H9 (cell line): Measurements from ENCODE around the gene SFTPB. TPM values are rescaled to one million over a fixed set of nuclear protein-coding genes. Genes with fewer than 3 reads are reported as not detected.

ENCODE experiments used
- DNase-seq: peaks from one replicate; pipeline ENCODE4 v3.0.0-alpha.2; 2017
- H2AFZ ChIP-seq: one replicate; pipeline ENCODE4 v1.6.1; 2013; ENCODE audit warnings: mild to moderate bottlenecking, low read length, control low read depth, moderate library complexity
- H2AK5ac ChIP-seq: 2 replicates; pipeline ENCODE4 v1.6.1; 2013; ENCODE audit warnings: low read length, control low read depth, mixed read lengths; ENCODE audit not compliant: insufficient read length
- H2BK120ac ChIP-seq: one replicate; pipeline ENCODE4 v1.6.1; 2013; ENCODE audit warnings: low read depth, mild to moderate bottlenecking, low read length, control low read depth, inconsistent platforms; ENCODE audit not compliant: poor library complexity, severe bottlenecking
- H2BK12ac ChIP-seq: 2 replicates; pipeline ENCODE4 v1.6.1; 2013; ENCODE audit warnings: low read length, control low read depth, mixed read lengths, low read depth; ENCODE audit not compliant: insufficient read length
- H2BK15ac ChIP-seq: 2 replicates; pipeline ENCODE4 v1.6.1; 2013; ENCODE audit warnings: low read depth, low read length, control low read depth
- H2BK20ac ChIP-seq: one replicate; pipeline ENCODE4 v1.6.1; 2013; ENCODE audit warnings: low read depth, mild to moderate bottlenecking, low read length, control low read depth, inconsistent platforms; ENCODE audit not compliant: poor library complexity, severe bottlenecking
- H2BK5ac ChIP-seq: 2 replicates; pipeline ENCODE4 v1.6.1; 2013; ENCODE audit warnings: low read length, control low read depth, mixed read lengths; ENCODE audit not compliant: insufficient read length
- H3K14ac ChIP-seq: 2 replicates; pipeline ENCODE4 v1.6.1; 2013; ENCODE audit warnings: low read length, control low read depth; ENCODE audit not compliant: insufficient read depth
- H3K18ac ChIP-seq: 2 replicates; pipeline ENCODE4 v1.6.1; 2013; ENCODE audit warnings: low read depth, mild to moderate bottlenecking, mixed read lengths, low read length, control low read depth; ENCODE audit not compliant: insufficient read length
- H3K23ac ChIP-seq: 2 replicates; pipeline ENCODE4 v1.6.1; 2013; ENCODE audit warnings: low read length, control low read depth, mixed read lengths, low read depth; ENCODE audit not compliant: insufficient read length
- H3K23me2 ChIP-seq: 2 replicates; pipeline ENCODE4 v1.6.1; 2013; ENCODE audit warnings: low read depth, mild to moderate bottlenecking, mixed read lengths, low read length, control low read depth; ENCODE audit not compliant: insufficient read length, poor library complexity, severe bottlenecking
- H3K27ac ChIP-seq: 2 replicates; pipeline ENCODE4 v1.5.1; 2013; ENCODE audit warnings: low read length, control low read depth, mixed read lengths, low read depth; ENCODE audit not compliant: insufficient read length
- H3K27me3 ChIP-seq: 2 replicates; pipeline ENCODE4 v1.6.1; 2013; ENCODE audit warnings: low read length, control low read depth, inconsistent platforms; ENCODE audit not compliant: insufficient read depth
- H3K4ac ChIP-seq: 2 replicates; pipeline ENCODE4 v1.6.1; 2013; ENCODE audit warnings: low read depth, mild to moderate bottlenecking, control low read depth, inconsistent platforms, low read length, moderate library complexity
- H3K4me1 ChIP-seq: 2 replicates; pipeline ENCODE4 v1.6.1; 2013; ENCODE audit warnings: low read length, control low read depth, inconsistent platforms; ENCODE audit not compliant: insufficient read depth
- H3K4me2 ChIP-seq: 2 replicates; pipeline ENCODE4 v1.6.1; 2013; ENCODE audit warnings: low read length, control low read depth, mixed read lengths; ENCODE audit not compliant: insufficient read length, insufficient read depth
- H3K56ac ChIP-seq: 2 replicates; pipeline ENCODE4 v1.6.1; 2013; ENCODE audit warnings: low read depth, mild to moderate bottlenecking, mixed read lengths, low read length, control low read depth; ENCODE audit not compliant: insufficient read length
- H3K79me1 ChIP-seq: 2 replicates; pipeline ENCODE4 v1.6.1; 2013; ENCODE audit warnings: low read depth, mild to moderate bottlenecking, moderate library complexity, low read length, control low read depth, inconsistent platforms; ENCODE audit not compliant: insufficient read depth, poor library complexity, severe bottlenecking
- H3K79me2 ChIP-seq: 2 replicates; pipeline ENCODE4 v1.6.1; 2013; ENCODE audit warnings: low read length, control low read depth, inconsistent platforms; ENCODE audit not compliant: insufficient read depth
- H3K9ac ChIP-seq: 2 replicates; pipeline ENCODE4 v1.6.1; 2013; ENCODE audit warnings: low read length, control low read depth, mixed read lengths; ENCODE audit not compliant: insufficient read length; ENCODE audit errors: extremely low read depth
- H3K9me3 ChIP-seq: one replicate; pipeline ENCODE4 v1.6.1; 2013; ENCODE audit warnings: low read depth, low read length, inconsistent platforms; ENCODE audit not compliant: control insufficient read depth
- H3T11ph ChIP-seq: one replicate; pipeline ENCODE4 v1.6.1; 2013; ENCODE audit warnings: mild to moderate bottlenecking, low read length, control low read depth, inconsistent platforms
- H4K20me1 ChIP-seq: one replicate; pipeline ENCODE4 v1.6.1; 2013; ENCODE audit not compliant: control insufficient read depth, insufficient read length, insufficient read depth
- H4K5ac ChIP-seq: 2 replicates; pipeline ENCODE4 v1.6.1; 2013; ENCODE audit warnings: low read depth, mild to moderate bottlenecking, mixed read lengths, low read length, control low read depth; ENCODE audit not compliant: insufficient read length
- H4K8ac ChIP-seq: replicated peaks from 2 replicates; pipeline ENCODE4 v1.6.1; 2013; ENCODE audit warnings: low read length, control low read depth, mixed read lengths, low read depth; ENCODE audit not compliant: insufficient read length
- H4K91ac ChIP-seq: 2 replicates; pipeline ENCODE4 v1.6.1; 2013; ENCODE audit warnings: low read depth, mild to moderate bottlenecking, moderate library complexity, mixed read lengths, low read length, control low read depth; ENCODE audit not compliant: insufficient read length
- H3K27ac Mint-ChIP-seq, 3 experiments: 2 replicates in 2 of 3; 3 replicates in 1 of 3; pipeline ENCODE4 v1.8.0; 2020 to 2021; ENCODE audit warnings: mixed read lengths in 3 of 3, mild to moderate bottlenecking in 1 of 3, moderate library complexity in 1 of 3
- H3K27me3 Mint-ChIP-seq: 2 replicates; pipeline ENCODE4 v1.8.0; 2021; ENCODE audit warnings: low read depth, mild to moderate bottlenecking, moderate library complexity, mixed read lengths
- H3K36me3 Mint-ChIP-seq, 3 experiments: 2 replicates in 2 of 3; 3 replicates in 1 of 3; pipeline ENCODE4 v1.8.0; 2020 to 2021; ENCODE audit warnings: low read depth in 3 of 3, mixed read lengths in 3 of 3; ENCODE audit not compliant: insufficient read depth in 1 of 3
- H3K4me1 Mint-ChIP-seq, 2 experiments: 2 replicates each; pipeline ENCODE4 v1.8.0; 2020; ENCODE audit warnings: mixed read lengths in 2 of 2
- H3K4me3 Mint-ChIP-seq, 2 experiments: 2 replicates in 1 of 2; 3 replicates in 1 of 2; pipeline ENCODE4 v1.8.0; 2020 to 2021; ENCODE audit warnings: mild to moderate bottlenecking in 2 of 2, mixed read lengths in 2 of 2, moderate library complexity in 1 of 2
- H3K9me3 Mint-ChIP-seq, 2 experiments: 2 replicates in 1 of 2; 3 replicates in 1 of 2; pipeline ENCODE4 v1.8.0; 2020; ENCODE audit warnings: mild to moderate bottlenecking in 2 of 2, mixed read lengths in 2 of 2, moderate library complexity in 1 of 2
- CTCF ChIP-seq: fragments of 200-600 bp; sonication (generic); conservative IDR thresholded peaks from 3 replicates; pipeline ENCODE4 v1.8.0; 2021; ENCODE audit warnings: antibody characterized with exemption, mild to moderate bottlenecking
- total RNA-seq: library from RNA; stranded (reverse); gene quantifications from 2 replicates; pipeline ENCODE4 v1.2.1, GENCODE V29; 2021

Gene SFTPB
- total RNA-seq, 1 experiment from 2014 or later, result not detected

DNA sequence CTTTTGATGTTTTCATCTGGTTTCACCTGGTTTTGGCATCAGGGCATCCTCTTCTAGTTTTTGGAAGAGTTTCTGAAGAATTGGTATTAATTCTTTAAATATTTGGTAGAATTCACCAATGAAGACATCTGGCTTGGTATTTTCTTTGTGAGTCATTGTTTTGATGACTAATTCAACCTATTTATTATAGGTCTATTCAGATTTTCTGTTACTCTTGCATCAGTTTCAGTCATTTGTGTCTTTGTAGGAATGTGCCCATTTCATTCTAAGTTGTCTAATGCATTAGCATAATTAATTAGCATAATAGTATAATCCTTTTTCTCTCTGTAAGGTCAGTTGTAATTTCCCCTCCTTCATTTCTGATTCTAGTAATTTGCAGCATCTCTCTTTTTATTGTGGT lies 34.2 kb upstream of the SFTPB start:
- no peaks in the 10 kb centered on the region for H3K9me3 Mint-ChIP-seq
- Histone ChIP-seq H4K91ac (no peak overlapping the region), H3K18ac (no peak overlapping the region), H3T11ph (no peak overlapping the region), H4K8ac (no peak overlapping the region), H3K27me3 (no peaks in the 10 kb centered on the region), H4K20me1 (no peaks in the 10 kb centered on the region), H3K23ac (no peak overlapping the region), H3K9ac (no peak overlapping the region), H2BK120ac (no peak overlapping the region), H3K79me2 (no peaks in the 10 kb centered on the region), H3K14ac (no peak overlapping the region), H4K5ac (no peak overlapping the region), H3K4me2 (no peak overlapping the region), H3K23me2 (no peaks in the 10 kb centered on the region), H3K4ac (no peak overlapping the region), H3K56ac (no peak overlapping the region), H2BK5ac (no peak overlapping the region), H2BK12ac (no peak overlapping the region), H2AFZ (no peak overlapping the region), H3K79me1 (no peaks in the 10 kb centered on the region), H3K27ac (no peak overlapping the region), H2AK5ac (no peak overlapping the region), H3K9me3 (no peaks in the 10 kb centered on the region), H3K4me1 (no peaks in the 10 kb centered on the region; the same call in 1 of the 2 replicates), H2BK20ac (no peak overlapping the region), H2BK15ac (no peak overlapping the region)
- no peak for TF ChIP-seq CTCF
- no peak overlapping the region for H3K4me3 Mint-ChIP-seq
- H3K36me3 Mint-ChIP-seq, result no peaks in the 10 kb centered on the region
- peaks cover 22 to 32% of the 10 kb centered on the region in 2 experiments for H3K4me1 Mint-ChIP-seq
- H3K27ac Mint-ChIP-seq, result peak overlapping the region in 1 of 3 experiments; percentile 15; a peak in 1 of 7 replicates
- H3K27me3 Mint-ChIP-seq, result peaks cover 8% of the 10 kb centered on the region
- DNase-seq, result no peak
